Measurements from ENCODE around the gene ALCAM. TPM values are rescaled to one million over a fixed set of nuclear protein-coding genes. Genes with fewer than 3 reads are reported as not detected.

Gene ALCAM
- total RNA-seq, 1 experiment from 2014 or later: 36.8 TPM

DNA sequence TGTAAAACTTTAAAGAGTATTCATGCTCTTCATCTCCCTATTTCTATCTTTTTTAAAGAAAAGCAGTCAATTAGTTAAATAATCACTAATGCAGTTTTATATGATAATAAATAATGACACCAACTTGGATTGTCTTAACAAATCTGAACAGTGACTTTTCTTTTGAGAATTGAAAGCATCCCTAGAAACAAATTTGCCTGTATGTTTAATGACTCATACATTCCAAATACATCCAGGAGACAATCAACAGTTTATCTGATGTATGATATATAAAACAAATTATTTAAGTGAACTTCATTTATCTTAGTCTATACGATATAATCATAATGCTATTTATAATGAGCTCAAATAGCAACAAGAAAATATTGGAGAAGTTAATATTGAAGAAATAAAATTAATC, 78.0 kb downstream of the ALCAM start:
- no TSS peak for BruUV-seq (replicated peaks)
- no peak overlapping the region for H3K4me3 ChIP-seq (ENCODE audit: low read depth, low read length, poor library complexity, severe bottlenecking)
- no peaks in the 10 kb centered on the region for H3K27me3 ChIP-seq (replicated peaks; ENCODE audit: insufficient read depth, low read depth, low read length, poor library complexity)
- DNase-seq (ENCODE audit: low spot score): no peak
- H3K9me3 ChIP-seq (ENCODE audit: low read depth, low read length, poor library complexity, severe bottlenecking): no peaks in the 10 kb centered on the region
- intact Hi-C loops (cut with micrococcal nuclease; ENCODE audit: unreplicated experiment): no loop called here
- no peaks in the 10 kb centered on the region for H3K4me1 ChIP-seq (ENCODE audit: insufficient read depth, low read length, poor library complexity, severe bottlenecking)
- no peak overlapping the region for H3K27ac ChIP-seq (ENCODE audit: low read depth, low read length, poor library complexity, severe bottlenecking)
- CTCF ChIA-PET: no interaction called here
- POLR2A ChIA-PET (ENCODE audit: low non-redundant PET): no interaction called here
- H3K36me3 ChIP-seq (ENCODE audit: insufficient read depth, low read length, poor library complexity, severe bottlenecking): no peaks in the 10 kb centered on the region
- TF ChIP-seq, protein P1, sequence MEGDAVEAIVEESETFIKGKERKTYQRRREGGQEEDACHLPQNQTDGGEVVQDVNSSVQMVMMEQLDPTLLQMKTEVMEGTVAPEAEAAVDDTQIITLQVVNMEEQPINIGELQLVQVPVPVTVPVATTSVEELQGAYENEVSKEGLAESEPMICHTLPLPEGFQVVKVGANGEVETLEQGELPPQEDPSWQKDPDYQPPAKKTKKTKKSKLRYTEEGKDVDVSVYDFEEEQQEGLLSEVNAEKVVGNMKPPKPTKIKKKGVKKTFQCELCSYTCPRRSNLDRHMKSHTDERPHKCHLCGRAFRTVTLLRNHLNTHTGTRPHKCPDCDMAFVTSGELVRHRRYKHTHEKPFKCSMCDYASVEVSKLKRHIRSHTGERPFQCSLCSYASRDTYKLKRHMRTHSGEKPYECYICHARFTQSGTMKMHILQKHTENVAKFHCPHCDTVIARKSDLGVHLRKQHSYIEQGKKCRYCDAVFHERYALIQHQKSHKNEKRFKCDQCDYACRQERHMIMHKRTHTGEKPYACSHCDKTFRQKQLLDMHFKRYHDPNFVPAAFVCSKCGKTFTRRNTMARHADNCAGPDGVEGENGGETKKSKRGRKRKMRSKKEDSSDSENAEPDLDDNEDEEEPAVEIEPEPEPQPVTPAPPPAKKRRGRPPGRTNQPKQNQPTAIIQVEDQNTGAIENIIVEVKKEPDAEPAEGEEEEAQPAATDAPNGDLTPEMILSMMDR (conservative IDR thresholded peaks at IDR 0.05; ENCODE audit: low read depth, low read length): no peak

DNA sequence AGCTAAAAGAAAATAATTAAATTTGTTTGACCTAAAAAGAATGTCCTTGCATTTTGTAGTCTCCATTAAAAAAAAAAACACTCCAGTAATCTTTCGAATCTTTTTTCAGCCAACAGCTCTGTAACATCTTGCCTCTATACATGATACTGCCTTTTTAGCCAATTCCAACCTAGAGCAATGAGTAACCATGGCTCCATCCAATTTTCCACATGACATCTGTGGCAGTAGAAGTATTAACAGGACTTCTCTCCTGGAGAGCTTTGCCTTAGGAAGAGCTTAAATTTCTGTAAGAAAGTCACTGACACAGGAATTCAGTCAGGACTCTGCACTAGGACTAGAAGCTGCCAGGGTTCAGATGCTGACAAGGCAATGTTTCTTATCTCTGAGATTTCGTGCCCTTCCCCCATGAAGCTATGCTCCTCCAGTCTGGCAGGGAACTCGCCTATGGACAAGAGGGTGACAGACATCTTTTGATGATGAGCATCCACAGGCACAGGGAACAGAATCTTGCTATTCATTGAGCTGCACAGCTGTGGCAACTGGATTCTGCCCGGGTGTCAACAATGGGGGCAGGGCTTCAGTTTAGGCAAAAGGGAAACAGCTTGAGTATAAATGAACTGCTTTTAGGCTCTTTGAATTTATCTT, 81.8 kb downstream of the ALCAM start:
- intact Hi-C loops (cut with micrococcal nuclease; ENCODE audit: unreplicated experiment): no loop called here
- no peak overlapping the region for H3K27ac ChIP-seq (ENCODE audit: low read depth, low read length, poor library complexity, severe bottlenecking)
- no TSS peak for BruUV-seq (replicated peaks)
- CTCF ChIA-PET: no interaction called here
- TF ChIP-seq, protein P1 (conservative IDR thresholded peaks at IDR 0.05; ENCODE audit: low read depth, low read length): no peak
- no peak for TF ChIP-seq EZH2 (IDR thresholded peaks at IDR 0.05; ENCODE audit: borderline replicate concordance, low read depth, low read length, poor library complexity, severe bottlenecking)
- no peaks in the 10 kb centered on the region for H3K36me3 ChIP-seq (ENCODE audit: insufficient read depth, low read length, poor library complexity, severe bottlenecking)
- no peaks in the 10 kb centered on the region for H3K4me1 ChIP-seq (ENCODE audit: insufficient read depth, low read length, poor library complexity, severe bottlenecking)
- DNase-seq (ENCODE audit: low spot score): no peak
- POLR2A ChIA-PET (ENCODE audit: low non-redundant PET): no interaction called here
- no peak overlapping the region for H3K4me3 ChIP-seq (ENCODE audit: low read depth, low read length, poor library complexity, severe bottlenecking)
- H3K9me3 ChIP-seq (ENCODE audit: low read depth, low read length, poor library complexity, severe bottlenecking): no peaks in the 10 kb centered on the region
- H3K27me3 ChIP-seq (replicated peaks; ENCODE audit: insufficient read depth, low read depth, low read length, poor library complexity): no peaks in the 10 kb centered on the region

DNA sequence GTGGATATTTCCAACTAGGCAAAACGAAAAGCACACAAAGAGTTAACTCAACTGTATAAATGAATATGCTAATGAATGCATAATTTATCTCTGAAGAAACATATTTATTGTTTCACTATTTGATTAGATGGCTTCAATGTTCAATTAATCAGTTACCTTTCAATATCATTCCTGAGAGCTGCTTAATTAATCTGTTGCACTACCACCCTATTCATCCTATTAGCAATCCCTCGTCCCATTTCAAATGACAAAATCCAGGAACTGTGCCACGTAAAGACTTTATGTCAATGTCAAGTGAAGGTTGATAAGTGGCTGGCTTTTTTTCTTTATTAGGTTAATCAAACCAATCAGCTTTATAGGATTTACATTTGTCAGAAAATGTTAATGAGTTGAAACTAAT, 82.7 kb downstream of the ALCAM start:
- ChIA-PET POLR2A (ENCODE audit: low non-redundant PET) (no interaction called here), CTCF (no interaction called here)
- BruUV-seq (replicated peaks): no TSS peak
- Histone ChIP-seq H3K36me3 (ENCODE audit: insufficient read depth, low read length, poor library complexity, severe bottlenecking) (no peaks in the 10 kb centered on the region), H3K27ac (ENCODE audit: low read depth, low read length, poor library complexity, severe bottlenecking) (no peak overlapping the region), H3K4me1 (ENCODE audit: insufficient read depth, low read length, poor library complexity, severe bottlenecking) (no peaks in the 10 kb centered on the region), H3K4me3 (ENCODE audit: low read depth, low read length, poor library complexity, severe bottlenecking) (no peak overlapping the region), H3K9me3 (ENCODE audit: low read depth, low read length, poor library complexity, severe bottlenecking) (no peaks in the 10 kb centered on the region), H3K27me3 (replicated peaks; ENCODE audit: insufficient read depth, low read depth, low read length, poor library complexity) (no peaks in the 10 kb centered on the region)
- no peak for TF ChIP-seq EZH2 (IDR thresholded peaks at IDR 0.05; ENCODE audit: borderline replicate concordance, low read depth, low read length, poor library complexity, severe bottlenecking)
- TF ChIP-seq, protein P1 (conservative IDR thresholded peaks at IDR 0.05; ENCODE audit: low read depth, low read length): no peak
- intact Hi-C loops (cut with micrococcal nuclease; ENCODE audit: unreplicated experiment): no loop called here
- DNase-seq (ENCODE audit: low spot score): no peak
